ENCODE data around the gene GRIN2A. TPM values are rescaled to one million over a fixed set of nuclear protein-coding genes. Genes with fewer than 3 reads are reported as not detected.

Gene GRIN2A
- total and polyA plus RNA-seq, 2 of the 8 experiments (the other 6 are each of a cell fraction or from before 2014, with no cell fraction given), result 0.18 to 1.8 TPM

GRCh38 chr16:10218490-10219206, 36.4 kb upstream of the GRIN2A start:
- H3K36me3 ChIP-seq (ENCODE audit: control insufficient read depth in 2 of 4, insufficient read depth in 4 of 4, low read length in 3 of 4), result no peaks in the 10 kb centered on the region
- TF ChIP-seq RAD21 (IDR thresholded peaks at IDR 0.05 in 1 of 2, conservative IDR thresholded peaks at IDR 0.05 in 1 of 2; ENCODE audit: low read depth in 2 of 2, low read length in 2 of 2) (no peak), BCL11A (IDR thresholded peaks at IDR 0.05; ENCODE audit: low read depth in 2 of 2, low read length in 2 of 2) (no peak), TCF12 (IDR thresholded peaks at IDR 0.05; ENCODE audit: low read depth, low read length) (no peak), USF2 (IDR thresholded peaks at IDR 0.05; ENCODE audit: low read length) (no peak), YY1 (IDR thresholded peaks at IDR 0.05; ENCODE audit: low read depth, low read length) (no peak), SIRT6 (IDR thresholded peaks at IDR 0.05; ENCODE audit: low read length) (no peak), SP4 (IDR thresholded peaks at IDR 0.05; ENCODE audit: low read length) (no peak), SAP30 (IDR thresholded peaks at IDR 0.05; ENCODE audit: insufficient read depth, insufficient replicate concordance, low read length) (no peak), POLR2A (IDR thresholded peaks at IDR 0.05; ENCODE audit: control extremely low read depth in 1 of 2, low read depth in 2 of 2, low read length in 2 of 2) (no peak), SP1 (IDR thresholded peaks at IDR 0.05; ENCODE audit: low read depth, low read length) (no peak)
- H2BK120ac ChIP-seq (replicated peaks; ENCODE audit: low read depth, low read length), result no peak overlapping the region
- no peaks in the 10 kb centered on the region for H3K23me2 ChIP-seq (ENCODE audit: low read depth, low read length)
- no peak overlapping the region for H3K9ac ChIP-seq (replicated peaks in 1 of 4; ENCODE audit: extremely low read depth in 1 of 4, low read depth in 3 of 4, low read length in 3 of 4)
- no peaks in the 10 kb centered on the region for H3K27me3 ChIP-seq (replicated peaks in 1 of 4; ENCODE audit: control insufficient read depth in 3 of 4, extremely low read depth in 1 of 4, insufficient read depth in 3 of 4, low read length in 3 of 4)
- no peak overlapping the region for H2BK15ac ChIP-seq (ENCODE audit: low read length)
- DNase-seq (ENCODE audit: low read depth in 1 of 2, low spot score in 2 of 2), result no peak
- H3K14ac ChIP-seq (ENCODE audit: insufficient read length), result no peak overlapping the region
- no peak overlapping the region for H4K8ac ChIP-seq (ENCODE audit: extremely low read depth, insufficient read depth, low read length)
- H4K91ac ChIP-seq (replicated peaks; ENCODE audit: insufficient read length, low read length), result no peak overlapping the region
- no peak overlapping the region for H3K18ac ChIP-seq (ENCODE audit: extremely low read depth, low read length)
- H3K23ac ChIP-seq (ENCODE audit: insufficient read length), result no peak overlapping the region
- H2AFZ ChIP-seq (ENCODE audit: low read length), result no peak overlapping the region
- H3K27ac ChIP-seq (ENCODE audit: low read depth, low read length), result no peak overlapping the region
- H4K5ac ChIP-seq (ENCODE audit: insufficient read length, low read depth, low read length), result no peak overlapping the region
- no peaks in the 10 kb centered on the region for H3K9me3 ChIP-seq (ENCODE audit: insufficient read depth in 2 of 2, low read depth in 1 of 2, low read length in 1 of 2)
- no peak overlapping the region for H3K4me3 ChIP-seq (ENCODE audit: extremely low read depth in 1 of 4, insufficient read depth in 2 of 4, low read depth in 3 of 4, low read length in 4 of 4)
- H3K79me1 ChIP-seq (ENCODE audit: low read depth, low read length), result no peaks in the 10 kb centered on the region
- no peaks in the 10 kb centered on the region for H3K79me2 ChIP-seq (ENCODE audit: control insufficient read depth in 1 of 2, insufficient read depth in 2 of 2, low read length in 2 of 2)
- no peaks in the 10 kb centered on the region for H4K20me1 ChIP-seq (replicated peaks in 1 of 2; ENCODE audit: control insufficient read depth in 1 of 2, insufficient read depth in 2 of 2, low read length in 2 of 2)
- H3K56ac ChIP-seq (replicated peaks; ENCODE audit: insufficient read length, low read depth, low read length), result no peak overlapping the region
- H2BK12ac ChIP-seq (ENCODE audit: low read depth, low read length), result no peak overlapping the region
- H2BK20ac ChIP-seq (ENCODE audit: low read length), result no peak overlapping the region
- ChIA-PET POLR2A (ENCODE audit: partially characterized antibody) (no interaction called here), CTCF (ENCODE audit: partially characterized antibody) (interaction anchor here (1.3 kb wide), 1 partner anchor 38 kb away, joined by 3 read pairs; no protein-coding TSS in a partner anchor)
- H3K4ac ChIP-seq (replicated peaks; ENCODE audit: insufficient read length, low read depth, low read length), result no peak overlapping the region
- no peak overlapping the region for H2BK5ac ChIP-seq (ENCODE audit: low read depth, low read length)
- FAIRE-seq, result no peak
- H3K4me1 ChIP-seq (replicated peaks in 1 of 4; ENCODE audit: control insufficient read depth in 3 of 4, insufficient read depth in 4 of 4, low read length in 3 of 4), result no peaks in the 10 kb centered on the region
- H2AK5ac ChIP-seq (ENCODE audit: low read depth, low read length), result no peak overlapping the region
- H3K4me2 ChIP-seq (ENCODE audit: insufficient read depth in 1 of 2, low read depth in 2 of 2, low read length in 2 of 2), result no peak overlapping the region
- WGBS, 2 experiments (ENCODE audit: extremely low coverage in 1 of 2, insufficient coverage in 1 of 2, insufficient read length in 1 of 2, insufficient replicate concordance in 2 of 2, low coverage in 1 of 2, low lambda C conversion rate in 2 of 2, missing lambda C conversion rate in 1 of 2), result 88% methylated on average over 15 of the region's 15 CpGs; no CpG with 5 or more reads in 1 of the 2 experiments
